ENCODE measurements around the gene GDPD4.

Gene GDPD4

GRCh38 chr11:77233011-77233410 is 68.5 kb downstream of the GDPD4 start:
- no peak for DNase-seq

- no peak for DNase-seq
Measured at GRCh38 chr11:77232242-77232641, 69.2 kb downstream of the GDPD4 start.

DNA sequence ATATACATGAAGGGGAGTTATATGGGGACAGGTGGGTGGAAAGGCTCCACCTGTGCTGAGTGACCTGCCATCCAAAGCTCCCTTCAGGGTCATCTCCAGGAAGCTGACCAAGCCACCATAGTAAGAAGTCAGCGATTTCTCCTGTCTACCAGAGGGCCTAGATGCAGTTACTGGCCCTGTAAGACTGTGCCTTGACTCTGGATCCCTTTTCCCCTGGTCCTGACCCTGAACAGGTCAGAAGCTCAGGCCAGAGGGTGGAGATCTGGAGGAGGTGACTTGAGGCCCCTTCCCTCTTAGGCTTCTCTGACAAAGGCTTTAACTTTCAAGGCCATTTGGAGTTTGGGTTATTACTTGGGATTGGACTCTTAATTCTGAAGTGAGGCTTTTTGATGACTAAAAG is 69.7 kb downstream of the GDPD4 start:
- no peak for DNase-seq

GRCh38 chr11:77230878-77231605 is 70.4 kb downstream of the GDPD4 start:
- no peak for DNase-seq

- no peak for DNase-seq
Measured at GRCh38 chr11:77223797-77224196, 77.7 kb downstream of the GDPD4 start.

DNA sequence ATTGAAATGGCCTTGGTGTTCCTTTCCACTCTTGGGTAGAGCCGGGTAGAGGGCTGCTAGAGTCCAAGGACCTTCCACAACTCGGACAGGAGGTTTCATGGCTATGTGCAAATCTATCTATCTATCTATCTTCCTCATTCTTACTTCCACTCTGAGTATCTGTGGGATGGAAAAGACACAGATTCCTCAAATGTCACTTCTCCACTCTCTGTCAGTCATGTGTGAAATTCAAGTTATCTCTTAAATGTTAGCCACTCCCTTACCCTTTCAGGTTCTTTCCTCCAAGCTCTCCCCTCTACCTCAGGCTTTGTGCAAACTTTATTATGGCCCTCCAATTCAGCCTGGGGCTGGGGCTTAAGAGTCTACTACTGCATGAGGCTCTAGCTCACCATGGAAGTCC is 84.3 kb downstream of the GDPD4 start:
- DNase-seq = no peak

DNA sequence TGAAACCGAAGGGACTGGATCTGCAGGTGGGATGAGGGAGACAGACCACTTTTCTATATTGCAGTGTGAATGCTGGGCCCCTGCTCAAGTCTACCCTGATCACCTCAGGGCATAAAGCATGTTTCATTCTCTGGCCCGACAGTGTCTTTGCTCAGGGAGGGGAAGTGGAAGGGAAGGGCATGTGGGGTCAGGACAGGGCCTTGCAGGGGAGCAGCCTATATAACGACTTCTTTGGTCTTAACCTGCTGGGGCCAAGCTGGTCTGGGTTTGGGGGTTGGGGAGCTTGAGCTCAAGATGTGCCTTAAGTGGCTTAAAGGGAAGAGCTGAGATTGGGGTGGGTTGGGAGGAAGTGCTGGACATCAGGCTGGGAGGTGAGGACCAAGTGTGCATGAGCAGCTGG is 86.4 kb downstream of the GDPD4 start:
- DNase-seq = no peak

DNA sequence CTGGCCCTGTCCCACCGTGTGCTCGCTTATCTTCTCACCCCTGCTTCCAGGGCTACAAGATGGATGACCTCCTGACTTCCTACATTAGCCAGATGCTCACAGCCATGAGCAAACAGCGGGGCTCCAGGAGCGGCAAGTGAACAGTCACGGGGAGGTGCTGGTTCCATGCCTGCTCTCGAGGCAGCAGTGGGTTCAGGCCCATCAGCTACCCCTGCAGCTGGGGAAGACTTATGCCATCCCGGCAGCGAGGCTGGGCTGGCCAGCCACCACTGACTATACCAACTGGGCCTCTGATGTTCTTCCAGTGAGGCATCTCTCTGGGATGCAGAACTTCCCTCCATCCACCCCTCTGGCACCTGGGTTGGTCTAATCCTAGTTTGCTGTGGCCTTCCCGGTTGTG is 86.9 kb downstream of the GDPD4 start:
- DNase-seq = no peak

GRCh38 chr11:77213589-77214428 is 87.7 kb downstream of the GDPD4 start:
- no peak for DNase-seq

GRCh38 chr11:77213029-77213579 is 88.4 kb downstream of the GDPD4 start:
- no peak for DNase-seq

GRCh38 chr11:77212314-77213007 is 89.0 kb downstream of the GDPD4 start:
- no peak for DNase-seq

- no peak for DNase-seq
Measured at GRCh38 chr11:77211594-77212251, 89.8 kb downstream of the GDPD4 start.

- DNase-seq = no peak
Measured at GRCh38 chr11:77211040-77211451, 90.4 kb downstream of the GDPD4 start.

- DNase-seq = no peak
Measured at GRCh38 chr11:77209663-77210062, 91.8 kb downstream of the GDPD4 start.

DNA sequence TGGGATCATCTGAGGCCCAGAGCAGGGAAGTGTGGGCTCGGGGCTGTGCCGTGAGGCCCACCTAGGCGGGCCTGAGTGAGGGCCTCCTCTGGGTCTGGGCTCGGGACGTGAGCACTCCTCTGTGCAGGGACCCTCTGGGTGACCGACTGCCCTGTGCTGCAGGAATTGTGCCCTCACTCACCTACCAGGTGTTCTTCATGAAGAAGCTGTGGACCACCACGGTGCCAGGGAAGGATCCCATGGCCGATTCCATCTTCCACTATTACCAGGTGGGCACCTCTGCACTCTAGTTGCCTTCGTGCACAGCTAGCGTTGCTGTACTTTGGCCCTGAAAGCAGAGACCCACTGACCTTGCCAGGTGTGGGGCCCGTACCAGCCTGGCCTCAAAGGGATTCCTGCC is 93.0 kb downstream of the GDPD4 start:
- no peak for DNase-seq

GRCh38 chr11:77207618-77208313 is 93.7 kb downstream of the GDPD4 start:
- DNase-seq = no peak

GRCh38 chr11:77207019-77207485 is 94.4 kb downstream of the GDPD4 start:
- no peak for DNase-seq

DNA sequence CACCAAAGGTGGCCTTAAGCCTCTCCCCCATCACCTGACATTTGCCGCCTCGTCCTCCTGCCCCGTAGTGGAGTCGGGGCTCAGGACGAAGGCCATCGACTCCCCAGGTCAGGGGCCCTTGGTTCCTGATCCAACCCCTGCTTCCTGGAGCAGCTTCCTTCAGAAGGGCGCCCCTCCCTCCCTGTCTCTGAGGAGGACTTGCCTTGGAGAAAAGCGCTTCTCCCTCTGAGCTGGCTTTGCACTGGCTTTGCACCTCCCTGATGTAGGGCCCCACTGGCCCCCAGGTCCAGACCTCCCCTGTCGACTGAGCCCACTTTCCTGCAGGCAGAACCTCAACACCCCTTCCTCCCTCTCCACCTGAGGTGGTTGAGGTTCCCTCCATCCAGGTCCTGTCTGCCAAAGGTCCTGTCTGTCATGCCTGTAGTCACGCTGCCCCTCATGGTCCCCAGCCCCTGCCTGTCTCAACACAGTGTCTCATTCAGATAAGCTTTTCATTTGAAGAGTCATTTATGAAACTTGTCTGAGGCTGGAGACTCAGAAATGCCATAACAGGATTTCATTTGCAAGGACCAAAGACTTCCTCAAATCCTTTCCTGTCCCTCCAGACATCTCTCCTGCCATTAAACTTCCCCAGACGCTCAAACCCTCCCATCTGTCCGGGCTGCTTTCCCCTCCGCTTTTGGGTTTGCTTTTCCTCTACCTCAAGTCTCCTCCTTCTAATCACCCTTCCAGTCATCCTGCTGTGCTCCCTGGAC is 95.0 kb downstream of the GDPD4 start:
- no peak for DNase-seq

GRCh38 chr11:77205467-77206263 is 95.8 kb downstream of the GDPD4 start:
- no peak for DNase-seq

- no peak for DNase-seq
Measured at GRCh38 chr11:77204754-77205466, 96.6 kb downstream of the GDPD4 start.
